ENCODE results near the gene ITGB5.

- no peak for TF ChIP-seq CTCF (IDR thresholded peaks at IDR 0.05; ENCODE audit: low read length)
- no peak for TF ChIP-seq EZH2 (IDR thresholded peaks at IDR 0.05; ENCODE audit: borderline replicate concordance, low read length)
These were observed 84.5 kb downstream of the ITGB5 start for GRCh38 chr3:124802702-124803101.

All from OCI-LY1 (cell line).